ENCODE results near the gene HTR3E.
"Not testable (repeated sequence)": the region's sequence is repeated elsewhere in the genome, so short reads cannot be mapped to it uniquely, and the experiment has no call there.

The HTR3E gene

DNA sequence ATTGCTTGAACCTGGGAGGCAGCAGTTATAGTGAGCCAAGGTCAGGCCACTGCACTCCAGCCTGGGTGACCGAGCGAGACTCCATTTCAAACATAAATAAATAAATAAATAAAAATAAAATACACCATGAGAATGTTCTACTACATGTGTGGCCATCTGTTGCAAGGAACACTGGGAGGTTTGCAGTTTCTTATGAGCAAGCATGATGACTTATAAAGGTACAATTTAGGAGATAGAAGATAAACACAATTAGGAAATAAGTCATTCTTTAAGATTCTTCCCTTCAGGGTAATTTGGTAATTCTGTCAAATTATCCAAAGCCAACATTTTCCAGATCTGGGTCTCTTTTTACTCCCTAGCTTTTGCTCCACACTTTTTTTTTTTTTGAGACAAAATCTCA lies 30.7 kb upstream of the HTR3E start:
- Histone ChIP-seq H3K79me2 (ENCODE audit: insufficient read depth, low read length) (no peaks in the 10 kb centered on the region), H3K9me3 (ENCODE audit: low read length) (peaks cover 13% of the 10 kb centered on the region; the same call in 1 of the 2 replicates), H3K27me3 (ENCODE audit: insufficient read depth, low read length) (no peaks in the 10 kb centered on the region; the same call in 1 of the 2 replicates), H3F3A (ENCODE audit: insufficient read depth, low read length) (no peaks in the 10 kb centered on the region), H3K4me1 (ENCODE audit: insufficient read depth, low read length, severe bottlenecking) (no peaks in the 10 kb centered on the region), H3K9ac (ENCODE audit: low read length) (no peak overlapping the region), H4K20me1 (ENCODE audit: insufficient read depth, low read length) (no peaks in the 10 kb centered on the region), H2AFZ (ENCODE audit: low read length) (no peak overlapping the region), H3K9me2 (ENCODE audit: low read depth, low read length) (no peaks in the 10 kb centered on the region), H3K4me3 (ENCODE audit: low read depth, low read length, poor library complexity, severe bottlenecking) (no peak overlapping the region), H3K36me3 (ENCODE audit: insufficient read depth, low read length) (no peaks in the 10 kb centered on the region), H3K4me2 (ENCODE audit: low read length) (no peak overlapping the region), H3K27ac (ENCODE audit: low read depth, low read length, poor library complexity, severe bottlenecking) (no peak overlapping the region)
- TF ChIP-seq, protein P1, sequence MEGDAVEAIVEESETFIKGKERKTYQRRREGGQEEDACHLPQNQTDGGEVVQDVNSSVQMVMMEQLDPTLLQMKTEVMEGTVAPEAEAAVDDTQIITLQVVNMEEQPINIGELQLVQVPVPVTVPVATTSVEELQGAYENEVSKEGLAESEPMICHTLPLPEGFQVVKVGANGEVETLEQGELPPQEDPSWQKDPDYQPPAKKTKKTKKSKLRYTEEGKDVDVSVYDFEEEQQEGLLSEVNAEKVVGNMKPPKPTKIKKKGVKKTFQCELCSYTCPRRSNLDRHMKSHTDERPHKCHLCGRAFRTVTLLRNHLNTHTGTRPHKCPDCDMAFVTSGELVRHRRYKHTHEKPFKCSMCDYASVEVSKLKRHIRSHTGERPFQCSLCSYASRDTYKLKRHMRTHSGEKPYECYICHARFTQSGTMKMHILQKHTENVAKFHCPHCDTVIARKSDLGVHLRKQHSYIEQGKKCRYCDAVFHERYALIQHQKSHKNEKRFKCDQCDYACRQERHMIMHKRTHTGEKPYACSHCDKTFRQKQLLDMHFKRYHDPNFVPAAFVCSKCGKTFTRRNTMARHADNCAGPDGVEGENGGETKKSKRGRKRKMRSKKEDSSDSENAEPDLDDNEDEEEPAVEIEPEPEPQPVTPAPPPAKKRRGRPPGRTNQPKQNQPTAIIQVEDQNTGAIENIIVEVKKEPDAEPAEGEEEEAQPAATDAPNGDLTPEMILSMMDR (IDR thresholded peaks at IDR 0.05; ENCODE audit: low read length) = no peak
- TF ChIP-seq EZH2 (IDR thresholded peaks at IDR 0.05; ENCODE audit: borderline replicate concordance, low read length) = no peak

DNA sequence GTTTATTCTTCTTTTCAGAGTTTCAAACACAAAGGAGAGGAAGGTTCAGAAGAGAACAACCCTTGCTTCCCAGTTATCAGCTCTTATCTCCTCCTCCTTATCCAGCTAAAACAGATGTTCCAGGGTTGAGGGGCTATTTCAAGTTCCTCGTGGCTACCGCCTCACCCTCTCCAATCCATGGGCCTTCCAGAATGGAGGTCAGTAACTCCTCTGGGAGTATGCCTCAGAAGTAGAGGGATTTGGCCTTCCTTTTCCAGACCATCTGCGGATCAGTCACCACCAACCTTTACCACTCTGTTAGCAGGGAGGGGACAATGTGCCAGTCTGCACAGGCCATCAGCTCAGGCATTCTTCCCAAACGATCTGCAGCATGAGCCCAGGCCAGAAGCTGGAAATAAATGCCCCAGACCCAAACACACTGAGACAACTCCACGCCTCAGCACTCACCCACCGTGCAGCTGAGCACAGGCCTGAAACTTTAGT lies 29.2 kb upstream of the HTR3E start:
- Histone ChIP-seq H3K9me2 (ENCODE audit: low read depth, low read length) (peaks cover 4% of the 10 kb centered on the region), H3K4me2 (ENCODE audit: low read length) (no peak overlapping the region), H3K4me1 (ENCODE audit: insufficient read depth, low read length, severe bottlenecking) (no peaks in the 10 kb centered on the region), H3K4me3 (ENCODE audit: low read depth, low read length, poor library complexity, severe bottlenecking) (no peak overlapping the region), H4K20me1 (ENCODE audit: insufficient read depth, low read length) (no peaks in the 10 kb centered on the region), H3K9ac (ENCODE audit: low read length) (no peak overlapping the region), H3K27ac (ENCODE audit: low read depth, low read length, poor library complexity, severe bottlenecking) (no peak overlapping the region), H3K9me3 (ENCODE audit: low read length) (peaks cover 14% of the 10 kb centered on the region; the same call in 1 of the 2 replicates), H3F3A (ENCODE audit: insufficient read depth, low read length) (no peaks in the 10 kb centered on the region), H3K36me3 (ENCODE audit: insufficient read depth, low read length) (no peaks in the 10 kb centered on the region), H2AFZ (ENCODE audit: low read length) (no peak overlapping the region), H3K79me2 (ENCODE audit: insufficient read depth, low read length) (no peaks in the 10 kb centered on the region), H3K27me3 (ENCODE audit: insufficient read depth, low read length) (no peaks in the 10 kb centered on the region; the same call in 1 of the 2 replicates)
- TF ChIP-seq EZH2 (IDR thresholded peaks at IDR 0.05; ENCODE audit: borderline replicate concordance, low read length) = no peak
- TF ChIP-seq, protein P1 (IDR thresholded peaks at IDR 0.05; ENCODE audit: low read length) = no peak

DNA sequence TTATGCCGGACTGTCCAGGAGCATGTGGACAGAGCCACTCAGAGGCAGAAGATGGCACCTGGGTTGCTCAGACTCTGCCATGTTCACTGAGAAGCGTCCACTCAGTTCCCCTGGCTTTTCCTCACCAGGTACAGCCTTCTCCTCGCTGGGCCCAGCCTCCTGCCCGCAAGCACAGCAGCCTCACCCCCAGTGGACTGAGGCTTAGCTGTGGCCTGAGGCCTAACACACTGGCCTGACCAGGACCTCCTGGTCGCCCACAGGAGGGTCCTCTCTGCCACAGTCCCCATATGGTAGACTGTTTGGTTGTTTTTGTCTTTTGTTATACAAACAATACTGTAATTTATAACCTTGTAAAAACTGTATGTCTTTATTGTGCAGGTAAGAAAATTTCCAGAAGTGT lies 28.5 kb upstream of the HTR3E start:
- Histone ChIP-seq H3K79me2 (ENCODE audit: insufficient read depth, low read length) (no peaks in the 10 kb centered on the region), H2AFZ (ENCODE audit: low read length) (no peak overlapping the region)

DNA sequence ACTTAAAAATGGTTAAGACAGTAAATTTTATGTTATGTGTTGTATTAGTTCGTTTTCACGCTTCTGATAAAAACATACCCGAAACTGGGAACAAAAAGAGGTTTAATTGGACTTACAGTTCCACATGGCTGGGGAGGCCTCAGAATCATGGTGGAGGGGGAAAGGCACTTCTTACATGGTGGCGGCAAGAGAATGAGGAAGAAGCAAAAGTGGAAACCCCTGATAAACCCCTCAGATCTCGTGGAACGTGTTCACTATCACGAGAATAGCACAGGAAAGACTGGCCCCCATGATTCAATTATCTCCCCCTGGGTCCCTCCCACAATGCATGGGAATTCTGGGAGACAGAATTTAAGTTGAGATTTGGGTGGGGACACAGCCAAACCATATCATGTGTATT lies 25.7 kb upstream of the HTR3E start:
- H2AFZ ChIP-seq (ENCODE audit: low read length); H3K27me3 ChIP-seq (ENCODE audit: insufficient read depth, low read length); H3K9me2 ChIP-seq (ENCODE audit: low read depth, low read length); H3K79me2 ChIP-seq (ENCODE audit: insufficient read depth, low read length); H3K9ac ChIP-seq (ENCODE audit: low read length); H4K20me1 ChIP-seq (ENCODE audit: insufficient read depth, low read length); H3K27ac ChIP-seq (ENCODE audit: low read depth, low read length, poor library complexity, severe bottlenecking); H3F3A ChIP-seq (ENCODE audit: insufficient read depth, low read length); H3K4me3 ChIP-seq (ENCODE audit: low read depth, low read length, poor library complexity, severe bottlenecking); H3K4me1 ChIP-seq (ENCODE audit: insufficient read depth, low read length, severe bottlenecking); H3K4me2 ChIP-seq (ENCODE audit: low read length); H3K36me3 ChIP-seq (ENCODE audit: insufficient read depth, low read length): not testable (repeated sequence)
- peaks cover 14% of the 10 kb centered on the region; the same call in 1 of the 2 replicates for H3K9me3 ChIP-seq (ENCODE audit: low read length)

More for the DNA sequence above, 28.5 kb upstream of the HTR3E start:
- no peaks in the 10 kb centered on the region for H4K20me1 ChIP-seq (ENCODE audit: insufficient read depth, low read length)
- H3K4me3 ChIP-seq (ENCODE audit: low read depth, low read length, poor library complexity, severe bottlenecking) = no peak overlapping the region
- H3K4me2 ChIP-seq (ENCODE audit: low read length) = no peak overlapping the region
- no peaks in the 10 kb centered on the region; the same call in 1 of the 2 replicates for H3K27me3 ChIP-seq (ENCODE audit: insufficient read depth, low read length)
- H3K9me3 ChIP-seq (ENCODE audit: low read length) = peaks cover 14% of the 10 kb centered on the region; the same call in 1 of the 2 replicates
- TF ChIP-seq EZH2 (IDR thresholded peaks at IDR 0.05; ENCODE audit: borderline replicate concordance, low read length) = no peak
- TF ChIP-seq, protein P1 (IDR thresholded peaks at IDR 0.05; ENCODE audit: low read length) = no peak
- H3K36me3 ChIP-seq (ENCODE audit: insufficient read depth, low read length) = no peaks in the 10 kb centered on the region
- no peak overlapping the region for H3K9ac ChIP-seq (ENCODE audit: low read length)
- H3K4me1 ChIP-seq (ENCODE audit: insufficient read depth, low read length, severe bottlenecking) = no peaks in the 10 kb centered on the region
- no peaks in the 10 kb centered on the region for H3F3A ChIP-seq (ENCODE audit: insufficient read depth, low read length)
- peaks cover 4% of the 10 kb centered on the region for H3K9me2 ChIP-seq (ENCODE audit: low read depth, low read length)
- H3K27ac ChIP-seq (ENCODE audit: low read depth, low read length, poor library complexity, severe bottlenecking) = no peak overlapping the region
